IgD-negative memory B cell (primary cell): Measurements from ENCODE around the gene ZNF488. TPM values are rescaled to one million over a fixed set of nuclear protein-coding genes. Genes with fewer than 3 reads are reported as not detected.

Source experiments
- H3K27ac Mint-ChIP-seq, 3 donors: one replicate each; pipeline ENCODE4 v1.8.0; 2020 to 2022; ENCODE audit warnings: mild to moderate bottlenecking in 3 of 3, mixed read lengths in 3 of 3, moderate library complexity in 1 of 3
- H3K27me3 Mint-ChIP-seq: one replicate; pipeline ENCODE4 v1.8.0; 2021; ENCODE audit warnings: mixed read lengths
- H3K36me3 Mint-ChIP-seq: one replicate; pipeline ENCODE4 v1.8.0; 2020; ENCODE audit warnings: mild to moderate bottlenecking, mixed read lengths
- H3K4me1 Mint-ChIP-seq, 3 donors: one replicate each; pipeline ENCODE4 v1.8.0; 2020 to 2022; ENCODE audit warnings: mixed read lengths in 3 of 3, mild to moderate bottlenecking in 1 of 3
- H3K4me3 Mint-ChIP-seq, 4 donors: one replicate each; pipeline ENCODE4 v1.8.0; 2020 to 2022; ENCODE audit warnings: mild to moderate bottlenecking in 4 of 4, mixed read lengths in 4 of 4, moderate library complexity in 3 of 4
- H3K9me3 Mint-ChIP-seq, 3 donors: one replicate each; pipeline ENCODE4 v1.8.0; 2020 to 2021; ENCODE audit warnings: mixed read lengths in 3 of 3, mild to moderate bottlenecking in 1 of 3
- polyA plus RNA-seq: library from polyadenylated mRNA; unstranded; fragments of 300-500 nt; fragmentation: Illumina TruSeq; gene quantifications from one replicate; pipeline ENCODE4 v1.2.3, GENCODE V29; 2021

ZNF488 gene
- polyA plus RNA-seq, 1 donor from 2014 or later, result not detected

GRCh38 chr10:47381103-47381395 is 3.0 kb downstream of the ZNF488 start:
- H3K9me3 Mint-ChIP-seq, result peaks cover 0 to 5% (median 3%) of the 10 kb centered on the region in 3 donors
- H3K27me3 Mint-ChIP-seq, result peaks cover 53% of the 10 kb centered on the region
- H3K4me1 Mint-ChIP-seq, result peaks cover 4 to 6% (median 5%) of the 10 kb centered on the region in 3 donors
- no peak overlapping the region for H3K27ac Mint-ChIP-seq
- peaks cover 1% of the 10 kb centered on the region for H3K36me3 Mint-ChIP-seq
- no peak overlapping the region for H3K4me3 Mint-ChIP-seq

- peak overlapping the region in 1 of 4 donors; percentile 2 for H3K4me3 Mint-ChIP-seq
- no peak overlapping the region for H3K27ac Mint-ChIP-seq
- H3K27me3 Mint-ChIP-seq, result peaks cover 51% of the 10 kb centered on the region
- H3K9me3 Mint-ChIP-seq, result peaks cover 0 to 2% (median 0%) of the 10 kb centered on the region in 3 donors
- H3K36me3 Mint-ChIP-seq, result peaks cover 1% of the 10 kb centered on the region
- peaks cover 4 to 6% (median 5%) of the 10 kb centered on the region in 3 donors for H3K4me1 Mint-ChIP-seq
Observed at GRCh38 chr10:47380341-47381102, 3.6 kb downstream of the ZNF488 start.

GRCh38 chr10:47379901-47380300 is 4.2 kb downstream of the ZNF488 start:
- no peak overlapping the region for H3K27ac Mint-ChIP-seq
- peaks cover 1% of the 10 kb centered on the region for H3K36me3 Mint-ChIP-seq
- peaks cover 3 to 5% (median 4%) of the 10 kb centered on the region in 3 donors for H3K4me1 Mint-ChIP-seq
- no peaks in the 10 kb centered on the region for H3K9me3 Mint-ChIP-seq
- peak overlapping the region in 1 of 4 donors; percentile 2 for H3K4me3 Mint-ChIP-seq
- peaks cover 50% of the 10 kb centered on the region for H3K27me3 Mint-ChIP-seq

GRCh38 chr10:47379445-47379785 is 4.7 kb downstream of the ZNF488 start:
- Mint-ChIP-seq H3K9me3 (no peaks in the 10 kb centered on the region), H3K36me3 (peaks cover 1% of the 10 kb centered on the region), H3K4me1 (peaks cover 0 to 3% (median 2%) of the 10 kb centered on the region in 3 donors), H3K27ac (no peak overlapping the region), H3K4me3 (peak overlapping the region in 1 of 4 donors; percentile 34), H3K27me3 (peaks cover 49% of the 10 kb centered on the region)

- Mint-ChIP-seq H3K4me1 (peaks cover 0 to 2% (median under 1%) of the 10 kb centered on the region in 3 donors), H3K9me3 (no peaks in the 10 kb centered on the region), H3K27me3 (peaks cover 47% of the 10 kb centered on the region), H3K4me3 (peak overlapping the region in 1 of 4 donors; percentile 34), H3K27ac (no peak overlapping the region), H3K36me3 (peaks cover 1% of the 10 kb centered on the region)
Observed at GRCh38 chr10:47378606-47379444, 5.3 kb downstream of the ZNF488 start.

GRCh38 chr10:47378183-47378510 is 5.9 kb downstream of the ZNF488 start:
- no peaks in the 10 kb centered on the region for H3K9me3 Mint-ChIP-seq
- H3K36me3 Mint-ChIP-seq, result peaks cover 1% of the 10 kb centered on the region
- no peaks in the 10 kb centered on the region for H3K4me1 Mint-ChIP-seq
- no peak overlapping the region for H3K4me3 Mint-ChIP-seq
- peaks cover 47% of the 10 kb centered on the region for H3K27me3 Mint-ChIP-seq
- no peak overlapping the region for H3K27ac Mint-ChIP-seq

- peaks cover 44% of the 10 kb centered on the region for H3K27me3 Mint-ChIP-seq
- H3K9me3 Mint-ChIP-seq, result no peaks in the 10 kb centered on the region
- H3K4me3 Mint-ChIP-seq, result no peak overlapping the region
- H3K27ac Mint-ChIP-seq, result no peak overlapping the region
- peaks cover 1% of the 10 kb centered on the region for H3K36me3 Mint-ChIP-seq
- H3K4me1 Mint-ChIP-seq, result no peaks in the 10 kb centered on the region
Observed at GRCh38 chr10:47376522-47377220, 7.4 kb downstream of the ZNF488 start.

- Mint-ChIP-seq H3K9me3 (no peaks in the 10 kb centered on the region), H3K36me3 (peaks cover under 1% of the 10 kb centered on the region), H3K4me1 (no peaks in the 10 kb centered on the region), H3K27me3 (peaks cover 29% of the 10 kb centered on the region), H3K27ac (no peak overlapping the region), H3K4me3 (no peak overlapping the region)
Observed at GRCh38 chr10:47374611-47375536, 9.2 kb downstream of the ZNF488 start.

GRCh38 chr10:47372726-47373125 is 11.4 kb downstream of the ZNF488 start:
- Mint-ChIP-seq H3K27me3 (peaks cover 12% of the 10 kb centered on the region), H3K4me1 (peaks cover 0 to 1% (median 0%) of the 10 kb centered on the region in 3 donors)

GRCh38 chr10:47371629-47372485 is 12.2 kb downstream of the ZNF488 start:
- Mint-ChIP-seq H3K36me3 (no peaks in the 10 kb centered on the region), H3K4me1 (peaks cover 0 to 1% (median 0%) of the 10 kb centered on the region in 3 donors), H3K27ac (no peak overlapping the region), H3K4me3 (no peak overlapping the region), H3K27me3 (peaks cover 9% of the 10 kb centered on the region), H3K9me3 (no peaks in the 10 kb centered on the region)

More at GRCh38 chr10:47372726-47373125, 11.4 kb downstream of the ZNF488 start:
- Mint-ChIP-seq H3K4me3 (no peak overlapping the region), H3K27ac (no peak overlapping the region), H3K36me3 (no peaks in the 10 kb centered on the region), H3K9me3 (no peaks in the 10 kb centered on the region)

GRCh38 chr10:47370878-47371277 is 13.2 kb downstream of the ZNF488 start:
- H3K27me3 Mint-ChIP-seq, result peaks cover 8% of the 10 kb centered on the region
- no peaks in the 10 kb centered on the region for H3K9me3 Mint-ChIP-seq
- H3K4me1 Mint-ChIP-seq, result peaks cover 0 to 2% (median 1%) of the 10 kb centered on the region in 3 donors
- no peak overlapping the region for H3K4me3 Mint-ChIP-seq
- H3K36me3 Mint-ChIP-seq, result no peaks in the 10 kb centered on the region
- H3K27ac Mint-ChIP-seq, result no peak overlapping the region

GRCh38 chr10:47370015-47370767 is 13.9 kb downstream of the ZNF488 start:
- Mint-ChIP-seq H3K27ac (no peak overlapping the region), H3K27me3 (peaks cover 8% of the 10 kb centered on the region), H3K4me1 (peaks cover 0 to 2% (median 1%) of the 10 kb centered on the region in 3 donors), H3K4me3 (no peak overlapping the region), H3K36me3 (no peaks in the 10 kb centered on the region), H3K9me3 (no peaks in the 10 kb centered on the region)

- Mint-ChIP-seq H3K27ac (no peak overlapping the region), H3K36me3 (no peaks in the 10 kb centered on the region), H3K9me3 (no peaks in the 10 kb centered on the region), H3K4me1 (peaks cover 0 to 2% (median 1%) of the 10 kb centered on the region in 3 donors), H3K4me3 (peak overlapping the region in 1 of 4 donors; percentile 45), H3K27me3 (peaks cover 7% of the 10 kb centered on the region)
Observed at GRCh38 chr10:47369251-47369894, 14.7 kb downstream of the ZNF488 start.
